Skeletal muscle cell (primary cell): Measurements from ENCODE around the gene SCN7A.
"Not testable (repeated sequence)": the region's sequence is repeated elsewhere in the genome, so short reads cannot be mapped to it uniquely, and the experiment has no call there.

ENCODE experiments used
- DNase-seq: peaks from one replicate; pipeline ENCODE4 v3.0.0-alpha.2; 2010; ENCODE audit warnings: low read depth
- H3K4me3 ChIP-seq: 2 replicates; pipeline ENCODE4 v1.5.1; 2011; ENCODE audit warnings: low read depth, mild to moderate bottlenecking, control low read depth, low read length, moderate library complexity

The SCN7A gene

DNA sequence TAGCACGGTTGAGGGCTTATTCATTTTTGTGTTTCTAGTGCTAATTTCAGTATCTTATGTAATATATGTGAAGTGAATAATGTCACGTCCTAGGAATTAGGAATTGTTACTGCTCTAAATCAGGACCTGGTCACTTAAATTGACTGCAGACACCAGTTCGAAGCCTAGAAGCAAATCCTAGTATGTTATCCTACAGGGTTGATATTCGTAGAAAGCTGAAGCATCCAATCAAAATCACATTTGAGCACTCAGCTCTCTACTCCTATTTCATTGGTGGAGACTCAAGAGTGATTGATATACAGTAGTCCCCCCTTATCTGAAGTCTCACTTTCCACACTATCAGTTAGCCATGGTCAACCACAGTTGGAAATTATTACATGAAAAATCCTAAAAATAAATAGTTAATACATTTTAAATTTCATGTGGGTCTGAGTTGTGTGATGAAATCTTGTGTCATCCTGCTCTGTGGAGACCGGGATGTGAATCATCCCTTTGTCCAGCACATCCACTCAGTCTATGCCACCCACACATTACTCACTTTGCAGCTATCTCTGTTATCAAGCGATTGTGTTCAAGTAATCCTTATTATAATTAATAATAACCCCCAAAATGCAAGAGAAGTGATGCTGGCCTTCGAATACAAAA is 83.1 kb downstream of the SCN7A start:
- no peak overlapping the region for H3K4me3 ChIP-seq
- DNase-seq = peak; percentile 92

DNA sequence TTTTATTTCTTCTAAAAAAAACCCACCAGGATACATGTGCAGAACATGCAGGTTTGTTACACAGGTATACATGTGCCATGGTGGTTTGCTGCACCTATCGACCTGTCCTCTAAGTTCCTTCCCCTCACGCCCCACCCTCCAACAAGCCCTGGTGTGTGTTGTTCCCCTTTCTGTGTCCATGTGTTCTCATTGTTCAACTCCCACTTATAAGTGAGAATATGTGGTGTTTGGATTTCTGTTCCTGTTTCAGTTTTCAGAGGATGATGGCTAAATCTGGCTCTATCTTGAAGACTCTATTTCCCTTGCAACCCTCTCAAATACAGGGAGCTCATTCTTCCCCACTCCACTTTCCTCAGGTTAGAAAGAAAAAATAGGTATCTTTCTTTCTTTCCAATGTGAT is 86.3 kb downstream of the SCN7A start:
- H3K4me3 ChIP-seq = not testable (repeated sequence)

DNA sequence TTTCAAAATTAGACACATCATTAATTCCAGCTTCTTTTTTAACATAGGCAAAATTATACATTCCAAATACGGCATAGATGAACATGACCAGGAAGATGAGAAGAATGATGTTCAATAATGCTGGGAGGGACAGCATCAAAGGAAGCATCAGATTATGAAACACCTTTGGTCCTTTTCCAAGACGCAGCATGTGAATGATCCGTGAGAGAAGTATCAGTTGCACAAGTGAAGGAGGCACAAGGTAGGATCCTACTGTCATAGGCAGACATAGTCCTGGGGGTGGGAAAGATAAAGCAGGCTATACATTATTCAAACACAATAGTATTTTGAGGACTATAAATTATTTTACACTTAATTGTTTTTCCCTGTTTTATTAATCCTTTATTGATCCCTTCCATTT is 87.7 kb downstream of the SCN7A start:
- DNase-seq = no peak
- no peak overlapping the region for H3K4me3 ChIP-seq

More for the DNA sequence above, 86.3 kb downstream of the SCN7A start:
- not testable (repeated sequence) for DNase-seq

DNA sequence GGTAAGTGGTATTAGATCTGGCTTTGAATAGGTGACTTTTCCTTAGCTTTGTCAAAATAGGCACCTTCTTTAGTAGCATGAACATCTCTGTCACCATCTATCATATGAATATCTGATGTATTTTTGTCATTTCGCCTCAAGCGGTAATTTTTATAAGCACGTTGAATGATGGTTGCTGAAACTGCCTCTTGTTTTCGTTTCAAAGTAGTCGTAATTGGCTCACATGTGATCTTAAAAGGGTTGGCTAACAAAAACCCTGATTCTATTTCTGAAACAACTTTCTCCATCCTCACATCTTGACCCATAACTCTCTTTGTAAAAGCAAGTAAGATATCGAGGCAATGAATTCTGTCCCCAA is 88.5 kb downstream of the SCN7A start:
- DNase-seq = no peak
- no peak overlapping the region for H3K4me3 ChIP-seq

DNA sequence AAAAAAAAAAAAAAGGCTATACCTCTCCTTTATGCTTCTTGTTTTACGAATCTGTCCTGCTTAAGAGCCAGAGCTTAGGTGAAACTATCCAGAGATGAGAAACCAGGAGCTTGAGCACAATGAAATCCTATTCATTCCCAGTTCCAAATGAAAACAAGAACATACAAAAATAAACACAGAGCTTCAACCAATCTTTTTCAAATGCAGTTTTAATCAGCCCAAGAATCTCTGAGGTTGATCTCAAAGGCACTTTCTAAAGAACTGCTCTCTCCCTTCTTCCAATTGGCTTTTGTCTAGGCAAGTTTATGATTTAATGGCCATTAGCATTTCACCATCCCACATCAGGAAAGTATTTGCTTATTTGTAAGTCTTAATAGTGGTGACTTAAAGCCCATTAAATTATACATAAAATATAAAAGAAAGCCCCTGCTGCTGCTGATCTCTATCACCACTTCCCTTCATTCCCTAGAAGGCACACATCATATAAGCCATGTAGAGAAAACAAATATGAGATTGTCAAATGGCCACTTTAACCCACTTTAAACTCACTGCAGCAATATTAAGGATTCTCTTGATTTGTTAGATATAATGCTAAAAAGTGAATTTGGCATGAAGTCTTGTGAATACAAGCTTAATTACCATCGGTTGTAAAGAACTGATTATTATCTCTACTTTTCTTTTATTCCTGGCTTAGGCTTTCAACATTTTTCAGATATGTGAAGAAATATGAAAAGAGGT is 89.0 kb downstream of the SCN7A start:
- no peak for DNase-seq
- no peak overlapping the region for H3K4me3 ChIP-seq

DNA sequence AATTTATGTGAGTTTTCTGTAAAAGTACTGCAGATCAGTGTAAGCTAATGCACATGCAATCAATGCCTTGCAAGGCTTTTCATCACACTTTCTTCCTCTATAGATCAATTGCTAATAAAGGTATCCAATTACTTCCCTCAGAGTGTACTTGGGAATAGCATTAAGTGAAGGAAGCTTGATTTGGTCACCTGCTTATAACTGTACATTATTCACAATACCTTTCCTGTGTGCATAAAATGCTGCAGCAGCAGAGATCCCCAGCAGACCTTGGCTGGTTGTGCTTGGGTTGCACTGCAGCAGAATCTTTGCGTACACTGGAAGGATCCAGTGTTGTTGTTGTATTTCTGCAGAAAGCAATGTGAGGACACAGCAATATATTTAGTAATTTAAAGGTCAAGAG is 99.8 kb downstream of the SCN7A start:
- H3K4me3 ChIP-seq = no peak overlapping the region
- DNase-seq = no peak

DNA sequence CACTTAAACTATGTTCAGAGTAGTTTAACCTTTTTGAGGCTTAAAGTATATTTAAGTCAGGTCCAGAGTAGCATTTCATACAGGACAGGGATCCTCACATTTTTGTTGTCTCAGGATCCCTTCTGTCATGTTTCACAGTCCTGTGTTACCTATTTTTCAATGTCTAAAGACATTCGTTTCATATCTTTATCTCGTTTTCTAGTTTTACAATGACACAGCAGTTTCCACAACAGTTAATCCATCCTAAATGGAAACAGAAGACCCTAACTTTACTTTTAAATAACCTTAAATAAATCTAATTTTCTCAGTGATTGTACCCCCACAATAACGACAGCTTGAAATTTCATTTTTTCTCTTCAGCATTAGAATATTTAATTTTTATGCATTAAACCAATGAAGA is 101.0 kb downstream of the SCN7A start:
- no peak for DNase-seq
- H3K4me3 ChIP-seq = no peak overlapping the region

DNA sequence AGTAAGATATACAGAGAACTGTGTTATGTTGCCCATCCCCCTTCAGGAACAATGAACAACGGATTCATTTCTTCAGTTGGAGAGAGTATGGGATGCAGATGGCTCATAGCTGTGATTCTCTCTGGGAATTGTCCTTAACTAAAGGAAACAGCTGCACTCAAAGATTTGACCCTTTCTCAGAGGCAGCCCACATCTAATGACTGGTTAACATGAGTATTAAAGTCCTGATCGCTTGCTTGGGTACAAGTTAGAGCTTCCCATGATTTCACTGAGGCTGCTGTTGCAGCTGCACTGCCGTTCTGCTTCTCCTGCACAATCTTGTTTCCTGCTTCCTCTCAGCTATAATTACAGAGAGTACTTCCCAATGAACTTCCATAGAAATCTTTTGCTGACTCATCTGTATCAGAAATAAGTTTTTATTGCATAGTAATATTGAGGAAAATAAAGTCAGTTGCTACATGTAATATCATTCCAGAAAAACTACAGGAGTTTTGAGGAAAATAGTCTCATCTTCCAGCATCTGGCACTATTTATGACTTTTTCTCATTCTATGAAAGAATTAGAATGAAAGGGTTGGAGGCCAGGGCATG is 105.5 kb downstream of the SCN7A start:
- no peak for DNase-seq
- no peak overlapping the region for H3K4me3 ChIP-seq

DNA sequence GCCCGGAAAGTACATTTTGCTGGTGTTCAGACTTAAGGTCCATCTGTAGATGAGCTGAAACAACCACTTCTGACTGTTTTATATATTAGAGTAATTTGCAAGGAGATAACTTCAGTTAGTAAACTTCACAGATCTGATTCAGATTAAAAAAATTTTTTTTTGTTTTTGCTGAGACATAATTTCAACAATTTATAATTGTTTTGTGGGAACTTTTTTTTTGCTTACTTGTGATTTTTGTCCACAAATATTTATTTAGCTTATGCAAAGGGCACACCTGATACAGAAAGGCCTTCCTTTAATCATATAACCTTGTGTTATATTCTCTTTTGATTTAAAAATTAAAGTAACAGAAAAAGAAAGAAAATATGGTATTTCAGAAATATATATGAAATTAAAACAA is 108.7 kb downstream of the SCN7A start:
- no peak for DNase-seq

DNA sequence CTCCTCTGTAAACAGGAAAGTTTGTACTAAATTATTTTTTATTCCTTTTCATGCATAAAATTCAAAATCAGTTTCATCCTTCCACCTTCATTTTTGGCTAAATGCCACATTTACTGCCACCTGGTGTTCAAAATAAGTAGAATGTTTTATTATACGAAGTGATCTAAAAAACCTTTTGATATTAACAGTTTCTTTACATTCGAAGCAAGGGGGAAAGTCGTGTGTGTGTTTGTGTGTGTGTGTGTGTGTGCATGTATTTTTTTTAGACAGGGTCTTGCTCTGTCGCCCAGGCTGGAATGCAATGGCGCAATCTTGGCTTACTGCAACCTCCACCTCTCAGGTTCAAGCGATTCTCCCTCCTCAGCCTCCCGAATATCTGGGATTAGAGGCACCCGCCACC is 109.3 kb downstream of the SCN7A start:
- no peak for DNase-seq
- no peak overlapping the region for H3K4me3 ChIP-seq

More for the DNA sequence above, 108.7 kb downstream of the SCN7A start:
- H3K4me3 ChIP-seq = no peak overlapping the region

DNA sequence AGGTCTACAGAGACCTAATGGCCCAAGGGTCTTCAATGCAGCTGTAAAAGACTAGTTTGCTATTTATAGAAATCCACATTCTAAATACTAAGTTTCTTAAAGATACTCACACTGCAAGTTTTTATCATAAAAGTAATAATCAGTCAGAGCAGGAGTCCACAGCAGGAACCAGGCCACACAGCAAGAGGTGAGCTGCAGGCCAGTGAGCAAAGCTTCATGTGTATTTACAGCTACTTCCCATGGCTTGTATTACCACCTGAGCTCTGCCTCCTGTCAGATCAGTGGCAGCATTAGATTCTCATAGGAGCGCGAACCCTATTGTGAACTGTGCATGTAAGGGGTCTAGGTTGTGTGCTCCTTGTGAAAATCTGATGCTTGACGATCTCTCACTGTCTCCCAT is 111.6 kb downstream of the SCN7A start:
- DNase-seq = no peak

DNA sequence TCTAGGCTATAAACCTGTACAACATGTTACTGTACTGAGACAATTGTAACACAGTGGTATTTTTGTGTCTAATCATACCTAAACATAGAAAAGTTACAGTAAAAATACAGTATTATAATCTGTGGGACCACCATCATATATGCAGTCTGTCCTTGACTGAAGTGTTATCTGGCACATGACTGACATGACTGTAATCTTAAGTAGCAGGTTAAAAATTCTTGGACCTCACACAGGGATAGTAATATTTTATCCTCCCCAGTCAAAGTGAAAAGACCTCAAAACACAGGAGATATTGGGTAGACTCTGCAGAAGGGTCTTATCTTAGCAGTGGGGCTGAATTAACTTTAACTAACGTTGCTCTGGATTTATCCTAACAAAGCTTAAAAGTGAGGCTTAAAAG is 113.4 kb downstream of the SCN7A start:
- no peak overlapping the region for H3K4me3 ChIP-seq
- DNase-seq = no peak

More for the DNA sequence above, 111.6 kb downstream of the SCN7A start:
- no peak overlapping the region for H3K4me3 ChIP-seq

DNA sequence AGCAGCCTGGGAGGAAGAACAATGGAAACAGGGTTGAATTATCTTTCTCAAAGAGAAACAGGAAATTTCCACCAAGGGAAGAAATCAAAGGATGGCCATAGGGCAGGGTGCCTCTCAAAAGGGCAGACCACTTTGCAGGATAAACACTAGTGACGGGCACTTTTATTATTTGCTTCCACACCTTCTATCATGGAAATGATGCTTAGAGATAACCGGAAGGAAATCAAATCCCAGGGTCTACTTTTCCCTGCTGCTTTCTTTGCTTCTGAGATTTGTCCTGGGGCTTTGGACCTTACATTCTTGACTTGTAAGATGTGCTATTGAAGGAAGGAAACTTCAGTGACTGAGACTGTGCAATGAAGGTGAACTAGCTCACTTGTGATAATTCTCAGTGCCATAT is 117.2 kb downstream of the SCN7A start:
- DNase-seq = no peak
- H3K4me3 ChIP-seq = peak overlapping the region; percentile 56

DNA sequence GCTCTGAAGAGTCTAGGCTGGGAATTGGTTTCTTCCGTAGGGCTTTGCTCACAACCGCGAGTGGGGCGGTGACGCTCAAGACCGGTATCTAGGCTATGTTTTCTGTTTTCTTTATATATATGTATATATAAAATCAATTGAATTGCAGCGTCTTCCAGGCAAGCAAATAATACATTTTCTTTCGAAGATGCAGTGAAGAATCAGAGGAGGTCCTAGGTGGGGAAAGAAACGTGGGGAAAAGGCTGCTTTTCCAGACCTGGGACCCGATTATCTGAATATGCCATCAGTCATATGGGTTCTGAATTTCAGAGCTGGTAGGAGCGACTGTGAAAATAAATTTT is 117.6 kb downstream of the SCN7A start:
- DNase-seq = no peak
- H3K4me3 ChIP-seq = peak overlapping the region; percentile 56

DNA sequence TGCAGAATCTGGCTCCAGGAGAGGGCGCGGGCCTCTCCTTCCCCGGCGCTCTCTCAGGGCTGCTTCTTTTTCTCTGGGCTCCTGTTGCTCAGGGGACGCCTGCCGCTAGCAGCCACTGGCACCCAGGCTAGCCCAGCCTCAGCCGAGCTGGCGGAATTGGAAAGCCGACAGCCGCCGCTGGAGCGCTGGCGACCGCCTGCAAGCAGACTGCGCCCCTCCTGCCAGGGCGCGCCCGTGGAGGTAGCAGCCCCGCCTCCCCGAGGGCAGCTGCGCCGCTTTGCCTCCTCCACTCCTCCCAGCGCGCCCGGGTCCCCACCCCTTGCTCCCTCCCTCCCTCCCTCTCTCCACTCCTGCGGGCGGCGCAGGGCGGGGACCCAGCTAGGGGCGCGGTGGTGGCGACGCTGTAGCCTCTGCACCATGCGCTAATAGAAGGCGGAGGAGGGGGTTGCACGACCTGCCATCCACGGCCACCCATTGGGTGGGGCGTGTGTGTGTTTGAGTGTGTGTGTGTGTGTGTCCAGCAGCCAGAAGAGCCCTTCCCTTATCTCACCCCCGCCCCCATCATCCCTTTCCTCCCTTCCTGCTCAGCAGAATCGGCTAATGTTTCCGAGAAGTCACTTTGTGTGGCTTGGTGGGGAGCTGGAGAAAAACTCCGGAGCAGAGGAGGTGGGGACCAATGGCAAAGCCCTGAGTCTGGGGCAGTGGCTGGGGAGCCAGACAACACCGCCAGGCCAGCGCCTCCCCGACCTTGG is 118.1 kb downstream of the SCN7A start, which contains the start of gene SCN9A:
Gene SCN9A, minus strand, starts transcription at position 209 of the 752 bp plus-strand sequence. CDS start 64,188 bp downstream, outside the sequence.
- DNase-seq = peak; percentile 59
- H3K4me3 ChIP-seq = peak within 1 kb of the TSS; percentile 56

DNA sequence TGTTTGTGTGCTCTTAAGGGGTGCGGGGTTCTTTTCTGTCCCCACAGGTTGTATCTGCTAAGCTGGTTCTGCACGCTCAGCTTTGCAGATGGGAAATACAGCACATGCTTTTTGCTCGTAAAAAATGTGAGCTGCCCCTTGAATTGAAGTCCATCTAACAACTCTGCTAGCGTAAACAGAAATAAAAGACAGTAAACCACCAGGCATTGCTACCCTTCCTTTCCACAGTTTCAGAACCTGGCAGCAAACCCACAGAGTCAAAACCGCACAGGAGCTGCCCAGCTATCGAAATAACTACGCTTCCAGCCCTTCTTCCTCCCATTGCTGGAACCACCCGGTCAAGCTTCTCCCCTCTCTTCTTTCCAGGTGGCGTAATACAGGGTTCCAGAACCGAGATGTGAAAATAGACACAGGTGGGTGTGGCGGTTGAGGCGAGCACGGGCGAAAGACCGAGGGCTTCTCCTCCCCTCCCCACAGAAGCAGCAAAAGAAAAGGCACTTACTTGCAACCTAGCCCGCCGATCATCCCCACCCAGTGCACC is 118.8 kb downstream of the SCN7A start:
- DNase-seq = no peak

DNA sequence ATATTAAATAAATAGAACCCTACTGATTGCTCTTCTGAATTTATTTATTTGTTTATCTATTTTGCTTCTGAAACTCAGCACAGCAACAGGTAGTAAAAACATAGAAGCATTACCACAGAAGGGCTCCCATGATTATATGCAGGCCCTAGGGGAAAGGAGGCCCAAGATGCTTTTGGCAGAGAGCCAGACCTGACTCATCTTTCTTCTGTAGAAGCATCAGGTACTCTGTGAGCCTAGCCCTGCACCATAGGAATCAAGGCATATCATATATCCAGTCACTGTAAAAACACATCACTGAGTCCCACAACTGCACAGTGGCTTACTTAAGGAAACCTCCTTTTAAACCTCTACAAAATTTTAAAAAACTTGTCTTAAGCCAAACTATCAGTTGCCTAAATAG is 120.1 kb downstream of the SCN7A start:
- peak; percentile 80 for DNase-seq
- peak overlapping the region; percentile 17 for H3K4me3 ChIP-seq

More for the DNA sequence above, 118.8 kb downstream of the SCN7A start:
- peak overlapping the region; percentile 56 for H3K4me3 ChIP-seq

DNA sequence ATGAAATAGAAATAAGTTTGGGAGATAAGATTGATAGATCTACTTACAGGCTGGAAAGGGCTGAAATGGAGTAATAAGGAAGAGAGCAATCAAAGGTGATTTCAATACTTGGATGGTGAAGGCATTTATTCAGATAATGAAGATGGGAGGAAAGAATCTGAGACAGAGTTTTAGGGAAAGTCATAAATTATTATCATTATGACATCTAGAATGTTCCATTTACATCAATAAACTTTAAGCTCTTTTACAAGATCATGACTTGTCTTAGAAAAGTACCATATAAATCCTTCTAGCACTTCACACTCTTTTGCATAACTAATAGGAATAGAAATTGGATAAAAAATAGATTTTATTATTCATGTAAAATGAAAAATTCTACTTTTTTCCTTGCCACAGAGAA is 120.5 kb downstream of the SCN7A start:
- H3K4me3 ChIP-seq = no peak overlapping the region
- no peak for DNase-seq

DNA sequence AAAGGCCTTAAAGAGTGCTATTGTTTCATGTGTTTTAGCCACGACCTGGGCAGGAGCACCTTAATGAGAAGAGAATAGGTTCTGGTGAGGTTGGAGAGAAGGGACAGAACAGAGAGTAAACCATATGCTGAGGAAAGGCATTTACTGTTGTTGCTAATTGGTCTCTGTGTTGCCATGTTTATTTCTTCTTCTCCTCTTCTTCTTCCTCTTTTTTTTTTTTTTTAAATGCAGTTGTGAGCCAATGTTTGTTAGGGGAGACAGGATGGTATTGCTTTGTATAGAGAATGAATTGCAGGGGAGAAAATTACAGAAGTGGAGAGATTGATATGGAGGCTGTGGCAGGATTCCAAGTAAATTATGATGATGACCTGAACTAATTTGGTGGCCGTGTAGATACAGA is 120.9 kb downstream of the SCN7A start:
- no peak for DNase-seq
- no peak overlapping the region for H3K4me3 ChIP-seq

DNA sequence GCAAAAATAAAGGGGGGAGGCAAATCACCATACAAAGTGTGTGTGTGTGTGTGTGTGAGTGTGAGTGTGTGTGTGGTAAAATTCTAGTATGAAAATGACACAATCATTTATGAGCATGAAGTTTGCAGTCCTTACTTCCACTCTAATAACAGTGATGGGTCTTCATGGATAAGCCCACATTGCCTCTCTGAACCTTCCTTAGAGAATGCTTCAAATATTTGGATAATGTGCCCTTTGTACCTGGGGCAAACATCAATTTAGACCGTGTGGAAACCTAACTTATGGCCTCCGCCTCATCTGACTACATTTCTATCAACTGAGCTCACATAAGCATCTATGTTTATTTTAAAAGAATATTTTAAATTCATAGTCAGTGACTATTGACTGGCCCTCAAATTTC is 122.0 kb downstream of the SCN7A start:
- DNase-seq = no peak
- no peak overlapping the region for H3K4me3 ChIP-seq
